ENCODE data around the gene ADAM12.

Gene ADAM12

DNA sequence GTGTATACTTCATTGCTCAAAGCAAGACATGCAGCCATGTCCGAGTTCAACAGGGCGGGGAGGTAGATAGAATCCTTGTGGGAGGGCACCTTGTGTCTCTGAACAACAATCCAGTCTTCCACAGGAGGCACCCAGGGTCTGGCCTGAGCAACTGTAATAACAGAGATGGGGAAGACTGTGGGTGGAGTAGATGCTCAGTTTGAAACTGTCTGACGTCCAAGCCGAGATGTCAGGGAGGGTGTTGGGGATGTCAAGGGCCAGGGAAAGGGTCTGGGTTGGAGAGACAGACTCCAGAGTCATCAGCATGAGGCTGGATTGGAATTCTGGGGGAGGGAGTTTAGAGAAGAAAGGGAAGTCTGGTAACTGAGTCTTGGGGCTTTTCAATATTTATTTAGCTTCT is 403.9 kb downstream of the ADAM12 start:
- no peaks in the 10 kb centered on the region for H4K20me1 ChIP-seq (ENCODE audit: insufficient read depth, low read length)
- no peaks in the 10 kb centered on the region for H3K4me1 ChIP-seq (ENCODE audit: insufficient read depth, low read length)
- no peaks in the 10 kb centered on the region for H3K79me2 ChIP-seq (ENCODE audit: insufficient read depth, low read length)
- TF ChIP-seq, protein P1, sequence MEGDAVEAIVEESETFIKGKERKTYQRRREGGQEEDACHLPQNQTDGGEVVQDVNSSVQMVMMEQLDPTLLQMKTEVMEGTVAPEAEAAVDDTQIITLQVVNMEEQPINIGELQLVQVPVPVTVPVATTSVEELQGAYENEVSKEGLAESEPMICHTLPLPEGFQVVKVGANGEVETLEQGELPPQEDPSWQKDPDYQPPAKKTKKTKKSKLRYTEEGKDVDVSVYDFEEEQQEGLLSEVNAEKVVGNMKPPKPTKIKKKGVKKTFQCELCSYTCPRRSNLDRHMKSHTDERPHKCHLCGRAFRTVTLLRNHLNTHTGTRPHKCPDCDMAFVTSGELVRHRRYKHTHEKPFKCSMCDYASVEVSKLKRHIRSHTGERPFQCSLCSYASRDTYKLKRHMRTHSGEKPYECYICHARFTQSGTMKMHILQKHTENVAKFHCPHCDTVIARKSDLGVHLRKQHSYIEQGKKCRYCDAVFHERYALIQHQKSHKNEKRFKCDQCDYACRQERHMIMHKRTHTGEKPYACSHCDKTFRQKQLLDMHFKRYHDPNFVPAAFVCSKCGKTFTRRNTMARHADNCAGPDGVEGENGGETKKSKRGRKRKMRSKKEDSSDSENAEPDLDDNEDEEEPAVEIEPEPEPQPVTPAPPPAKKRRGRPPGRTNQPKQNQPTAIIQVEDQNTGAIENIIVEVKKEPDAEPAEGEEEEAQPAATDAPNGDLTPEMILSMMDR (IDR thresholded peaks at IDR 0.05; ENCODE audit: borderline replicate concordance, extremely low read depth, low read length, poor library complexity, severe bottlenecking) = no peak
- no peak for TF ChIP-seq EZH2 (IDR thresholded peaks at IDR 0.05; ENCODE audit: borderline replicate concordance, low read depth, low read length, severe bottlenecking)
- H3K27ac ChIP-seq (ENCODE audit: low read length) = no peak overlapping the region
- no peak overlapping the region for H2AFZ ChIP-seq (ENCODE audit: low read depth, low read length)
- peaks cover 14% of the 10 kb centered on the region for H3K27me3 ChIP-seq (ENCODE audit: insufficient read depth, low read length, poor library complexity)
- no peak overlapping the region for H3K9ac ChIP-seq (ENCODE audit: low read depth, low read length)
- ATAC-seq (ENCODE audit: insufficient read depth, low read depth) (no peak), DNase-seq (no peak)
- H3K4me3 ChIP-seq (ENCODE audit: low read depth in 1 of 2, low read length in 2 of 2) = no peak overlapping the region
- H3K36me3 ChIP-seq (ENCODE audit: insufficient read depth, low read length) = no peaks in the 10 kb centered on the region
- no peak overlapping the region for H3K4me2 ChIP-seq (ENCODE audit: insufficient read depth, low read length)
- no peaks in the 10 kb centered on the region for H3K9me3 ChIP-seq (ENCODE audit: insufficient read depth, low read length, severe bottlenecking)

DNA sequence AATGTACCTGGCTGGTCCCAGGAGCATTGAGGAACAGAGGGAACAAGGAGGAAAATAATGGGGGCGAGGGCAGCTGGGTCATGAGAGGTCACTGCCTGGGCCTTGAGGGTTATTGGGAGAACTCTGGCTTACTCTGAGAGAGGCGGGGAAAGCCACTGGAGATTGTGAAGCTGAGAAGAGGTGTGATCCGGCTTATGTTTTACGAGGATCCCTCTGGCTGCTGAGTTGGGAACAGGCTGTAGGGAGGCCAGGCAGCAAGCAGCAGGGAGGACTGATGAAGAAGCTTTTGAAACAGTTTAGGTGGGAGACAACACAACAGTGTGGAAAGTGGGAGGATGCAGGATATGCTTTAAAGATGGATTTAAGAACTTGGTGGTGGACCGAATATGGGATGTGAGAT is 404.6 kb downstream of the ADAM12 start:
- ATAC-seq (ENCODE audit: insufficient read depth, low read depth) = no peak
- Histone ChIP-seq H3K4me3 (ENCODE audit: low read depth in 1 of 2, low read length in 2 of 2) (no peak overlapping the region), H3K27ac (ENCODE audit: low read length) (no peak overlapping the region), H2AFZ (ENCODE audit: low read depth, low read length) (no peak overlapping the region), H3K9ac (ENCODE audit: low read depth, low read length) (no peak overlapping the region), H3K79me2 (ENCODE audit: insufficient read depth, low read length) (no peaks in the 10 kb centered on the region), H3K36me3 (ENCODE audit: insufficient read depth, low read length) (no peaks in the 10 kb centered on the region), H4K20me1 (ENCODE audit: insufficient read depth, low read length) (no peaks in the 10 kb centered on the region), H3K27me3 (ENCODE audit: insufficient read depth, low read length, poor library complexity) (peaks cover 14% of the 10 kb centered on the region), H3K4me2 (ENCODE audit: insufficient read depth, low read length) (no peak overlapping the region), H3K9me3 (ENCODE audit: insufficient read depth, low read length, severe bottlenecking) (no peaks in the 10 kb centered on the region), H3K4me1 (ENCODE audit: insufficient read depth, low read length) (no peaks in the 10 kb centered on the region)
- no peak for DNase-seq
- TF ChIP-seq, protein P1 (IDR thresholded peaks at IDR 0.05; ENCODE audit: borderline replicate concordance, extremely low read depth, low read length, poor library complexity, severe bottlenecking) = no peak
- no peak for TF ChIP-seq EZH2 (IDR thresholded peaks at IDR 0.05; ENCODE audit: borderline replicate concordance, low read depth, low read length, severe bottlenecking)

DNA sequence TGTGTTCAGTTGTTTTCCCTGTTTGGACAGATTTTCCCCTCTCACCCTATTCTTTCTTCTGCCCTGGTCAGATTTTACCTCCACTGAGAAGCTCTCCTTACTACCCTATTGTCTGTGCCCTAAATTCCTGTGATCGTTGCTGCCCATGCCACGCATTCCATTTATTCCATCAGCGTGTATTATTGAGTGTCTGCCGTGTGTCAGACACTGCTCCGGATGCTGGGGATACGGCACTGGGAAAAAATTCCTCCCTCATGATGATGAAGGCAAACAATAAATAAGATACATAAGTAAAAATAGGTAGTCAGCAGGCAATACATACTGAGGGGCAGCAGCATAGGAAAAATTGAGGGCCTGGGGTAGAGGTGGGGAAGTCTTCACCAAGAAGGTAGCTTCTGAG is 405.1 kb downstream of the ADAM12 start:
- Histone ChIP-seq H3K27ac (ENCODE audit: low read length) (no peak overlapping the region), H4K20me1 (ENCODE audit: insufficient read depth, low read length) (no peaks in the 10 kb centered on the region)
- TF ChIP-seq, protein P1 (IDR thresholded peaks at IDR 0.05; ENCODE audit: borderline replicate concordance, extremely low read depth, low read length, poor library complexity, severe bottlenecking) = no peak
- TF ChIP-seq EZH2 (IDR thresholded peaks at IDR 0.05; ENCODE audit: borderline replicate concordance, low read depth, low read length, severe bottlenecking) = no peak

More for the DNA sequence above, 405.1 kb downstream of the ADAM12 start:
- H3K27me3 ChIP-seq (ENCODE audit: insufficient read depth, low read length, poor library complexity) = peaks cover 14% of the 10 kb centered on the region
- H3K9ac ChIP-seq (ENCODE audit: low read depth, low read length) = no peak overlapping the region
- no peak overlapping the region for H3K4me2 ChIP-seq (ENCODE audit: insufficient read depth, low read length)
- no peaks in the 10 kb centered on the region for H3K36me3 ChIP-seq (ENCODE audit: insufficient read depth, low read length)
- no peak overlapping the region for H3K4me3 ChIP-seq (ENCODE audit: low read depth in 1 of 2, low read length in 2 of 2)
- ATAC-seq (ENCODE audit: insufficient read depth, low read depth) (no peak), DNase-seq (no peak)
- H3K79me2 ChIP-seq (ENCODE audit: insufficient read depth, low read length) = no peaks in the 10 kb centered on the region
- H3K9me3 ChIP-seq (ENCODE audit: insufficient read depth, low read length, severe bottlenecking) = no peaks in the 10 kb centered on the region
- no peaks in the 10 kb centered on the region for H3K4me1 ChIP-seq (ENCODE audit: insufficient read depth, low read length)
- no peak overlapping the region for H2AFZ ChIP-seq (ENCODE audit: low read depth, low read length)
